Measurements from ENCODE around the gene SRL. TPM values are rescaled to one million over a fixed set of nuclear protein-coding genes. Genes with fewer than 3 reads are reported as not detected.

SRL gene
- total RNA-seq, 1 donor from 2014 or later: 27.8 TPM

- no peak for DNase-seq
These were observed 41.1 kb downstream of the SRL start for GRCh38 chr16:4200781-4201137.

- DNase-seq: no peak
These were observed 41.7 kb downstream of the SRL start for GRCh38 chr16:4200000-4200780.

GRCh38 chr16:4198816-4199215 is 43.1 kb downstream of the SRL start:
- DNase-seq: no peak

- no peak for DNase-seq
These were observed 47.2 kb downstream of the SRL start for GRCh38 chr16:4194661-4195060.

DNA sequence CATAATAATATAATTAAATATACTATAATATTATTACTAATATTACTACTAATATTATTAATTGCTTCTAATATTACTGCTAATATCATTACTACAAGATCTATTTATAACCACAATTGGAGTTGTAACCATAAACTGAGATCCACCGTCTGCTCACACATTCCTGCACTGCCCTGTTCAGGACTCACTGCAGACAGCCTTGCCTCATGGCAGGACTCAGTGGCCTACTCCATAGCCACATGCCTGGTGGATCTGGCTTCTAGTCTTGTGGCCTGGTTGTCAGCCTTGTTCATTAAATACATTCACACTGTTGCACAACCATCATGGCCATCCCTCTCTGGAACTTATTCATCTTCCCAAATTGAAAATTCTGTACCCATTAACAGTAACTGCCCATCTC is 48.0 kb downstream of the SRL start:
- no peak for DNase-seq

GRCh38 chr16:4192206-4192605 is 49.7 kb downstream of the SRL start:
- DNase-seq: no peak

GRCh38 chr16:4190712-4191333 is 51.1 kb downstream of the SRL start:
- no peak for DNase-seq

DNA sequence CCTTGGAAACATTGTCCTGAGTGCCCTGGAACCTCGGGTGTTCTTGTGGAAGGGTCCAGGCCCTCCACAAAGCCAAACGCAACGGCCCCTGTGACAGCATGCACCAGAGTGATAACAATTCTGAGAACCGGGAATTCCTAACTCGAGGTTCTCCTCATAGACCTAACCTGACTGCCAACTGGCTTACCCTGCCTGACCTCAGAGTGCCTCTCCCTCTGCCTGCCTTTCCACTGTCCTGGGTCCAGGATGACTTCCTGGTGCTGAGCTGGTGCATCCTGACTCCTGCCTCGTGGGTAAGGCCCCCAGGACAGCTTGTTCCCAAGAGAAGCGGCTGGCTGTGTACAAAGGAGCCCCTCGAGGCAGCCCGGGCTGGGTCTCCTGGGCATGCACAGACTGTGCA is 51.8 kb downstream of the SRL start:
- no peak for DNase-seq

GRCh38 chr16:4184038-4184702 is 57.7 kb downstream of the SRL start:
- no peak for DNase-seq

DNA sequence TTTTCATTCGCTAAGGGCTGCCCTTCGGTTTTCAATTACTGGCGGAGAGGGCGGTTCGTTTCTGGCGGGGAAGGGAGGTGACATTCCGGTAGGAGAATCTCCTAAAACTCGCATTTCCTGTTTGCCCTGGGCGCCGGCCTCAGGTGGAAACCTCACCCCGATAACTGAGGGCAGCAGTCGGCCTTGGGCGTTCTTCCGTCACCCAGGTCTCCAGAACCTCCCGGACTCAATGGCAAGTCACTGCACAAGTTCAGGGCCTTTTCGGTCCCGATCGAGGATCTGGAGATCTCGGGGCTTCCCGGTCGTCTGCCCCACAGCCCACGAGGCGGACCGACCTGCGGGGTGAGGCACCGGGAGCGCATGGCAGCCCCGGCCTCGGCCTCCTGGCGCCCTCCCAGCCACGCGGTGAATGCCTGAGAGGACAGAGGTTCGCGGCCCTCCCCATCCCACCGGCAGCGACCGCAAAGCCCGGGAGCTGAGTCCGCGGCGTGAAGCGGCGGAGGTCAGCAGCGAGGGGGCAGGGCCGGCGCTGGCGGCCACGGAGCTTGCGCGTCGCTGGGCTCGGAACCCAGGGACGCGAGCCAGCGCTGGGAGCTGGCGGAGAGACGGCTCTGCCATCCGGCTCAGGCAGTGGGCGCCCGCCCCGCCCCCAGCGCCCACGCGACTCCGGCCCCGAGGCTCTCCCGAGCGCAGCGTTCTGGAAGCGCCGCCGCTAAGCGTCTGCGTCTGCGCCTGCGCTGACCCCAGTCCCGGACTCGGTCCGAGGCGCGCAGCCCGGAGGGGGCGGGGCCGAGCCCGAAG is 58.4 kb downstream of the SRL start:
- DNase-seq: peak; percentile 88

DNA sequence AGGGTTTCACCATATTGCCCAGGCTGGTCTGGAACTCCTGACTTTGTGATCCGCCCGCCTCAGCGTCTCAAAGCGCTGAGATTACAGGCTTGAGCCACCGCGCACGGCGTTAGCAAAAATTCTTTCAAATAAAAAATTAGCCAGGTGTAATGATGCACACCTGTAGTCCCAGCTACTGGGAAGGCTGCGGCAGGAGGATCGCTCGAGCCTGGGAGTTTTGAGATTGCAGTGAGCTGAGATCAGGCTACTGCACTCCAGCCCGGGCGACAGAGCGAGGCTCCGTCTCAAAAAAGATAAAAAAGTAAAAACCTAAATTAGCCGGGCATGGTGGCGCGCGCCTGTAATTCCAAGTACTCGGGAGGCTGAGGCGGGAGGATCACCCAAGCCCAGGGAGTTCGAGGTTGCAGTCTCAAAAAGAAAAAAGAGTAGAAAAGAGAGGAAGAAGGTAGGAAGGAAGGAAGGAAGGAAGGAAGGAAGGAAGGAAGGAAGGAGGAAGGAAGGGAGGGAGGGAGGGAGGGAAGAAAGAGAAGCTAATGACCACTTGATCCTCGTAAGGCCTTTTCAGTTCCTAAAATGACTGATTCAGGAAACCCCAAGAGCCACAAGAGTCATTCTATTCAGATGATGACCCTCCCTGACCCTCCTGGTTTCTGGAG is 59.2 kb downstream of the SRL start:
- DNase-seq: no peak

GRCh38 chr16:4180511-4180910 is 61.4 kb downstream of the SRL start:
- no peak for DNase-seq

- no peak for DNase-seq
These were observed 62.1 kb downstream of the SRL start for GRCh38 chr16:4179763-4180260.

GRCh38 chr16:4179020-4179419 is 62.9 kb downstream of the SRL start:
- no peak for DNase-seq

- no peak for DNase-seq
These were observed 63.3 kb downstream of the SRL start for GRCh38 chr16:4178468-4179010.

DNA sequence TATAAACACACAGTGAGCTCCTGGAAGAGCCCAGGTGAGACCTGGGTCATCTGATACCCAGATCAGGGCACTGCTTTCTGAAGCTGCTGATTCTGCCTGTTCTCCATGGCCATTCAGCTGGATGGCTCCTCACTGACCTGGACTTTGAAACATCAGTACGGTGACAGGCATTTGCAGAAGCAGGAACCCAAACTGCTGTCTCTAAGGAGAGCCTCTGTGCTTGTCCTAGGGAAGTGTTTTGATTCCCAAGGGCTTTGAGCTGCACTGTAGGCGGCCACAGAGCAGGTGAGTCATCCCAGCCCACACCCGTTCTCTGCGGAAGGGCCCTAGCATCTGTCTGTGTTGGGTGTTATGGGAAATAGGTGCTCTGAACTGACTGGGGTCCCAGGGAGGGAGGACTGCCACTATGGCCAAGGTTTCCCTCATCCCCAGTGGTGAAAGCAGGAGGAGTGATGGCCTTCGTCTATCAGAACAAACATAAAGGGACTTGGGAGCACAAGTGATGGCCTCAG is 64.9 kb downstream of the SRL start:
- no peak for DNase-seq

DNA sequence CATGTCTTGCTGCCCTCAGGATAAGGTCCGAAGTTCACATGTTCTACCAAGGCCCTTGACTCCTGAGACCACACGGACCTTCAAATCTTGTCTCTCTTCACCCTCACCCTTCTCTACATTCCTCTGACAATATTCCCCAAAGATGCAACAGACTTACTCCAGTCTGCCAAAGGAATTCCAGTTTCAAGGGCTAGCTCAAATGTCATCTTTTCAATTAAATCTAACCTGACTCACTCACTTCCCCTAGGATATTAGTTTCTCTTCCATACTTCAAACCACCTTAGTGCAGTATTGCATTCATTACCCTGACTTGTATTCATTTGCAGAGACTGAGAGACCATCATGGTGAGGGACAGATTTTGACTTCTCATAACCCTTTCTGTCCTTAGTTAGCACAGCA is 66.0 kb downstream of the SRL start:
- DNase-seq: no peak

DNA sequence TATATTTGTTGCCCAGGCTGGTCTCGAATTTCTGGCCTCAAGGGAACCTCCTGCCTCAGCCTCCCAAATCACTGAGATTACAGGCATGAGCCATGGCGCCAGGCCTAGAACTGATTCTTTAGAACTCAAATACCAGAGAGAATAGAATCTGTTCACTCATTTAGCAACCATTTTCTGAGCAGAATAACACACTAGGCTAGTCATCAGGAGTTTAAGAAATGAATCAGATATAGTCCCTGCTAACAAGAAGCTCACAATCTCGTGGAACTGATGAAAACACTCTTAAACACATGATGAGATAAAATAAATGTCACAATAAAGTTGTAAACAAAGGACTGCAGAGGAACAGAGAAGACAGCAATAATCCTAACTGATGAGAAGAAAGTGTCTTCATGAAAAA is 69.8 kb downstream of the SRL start:
- no peak for DNase-seq

GRCh38 chr16:4169415-4169814 is 72.5 kb downstream of the SRL start:
- DNase-seq: no peak

GRCh38 chr16:4166821-4167220 is 75.1 kb downstream of the SRL start:
- DNase-seq: no peak

DNA sequence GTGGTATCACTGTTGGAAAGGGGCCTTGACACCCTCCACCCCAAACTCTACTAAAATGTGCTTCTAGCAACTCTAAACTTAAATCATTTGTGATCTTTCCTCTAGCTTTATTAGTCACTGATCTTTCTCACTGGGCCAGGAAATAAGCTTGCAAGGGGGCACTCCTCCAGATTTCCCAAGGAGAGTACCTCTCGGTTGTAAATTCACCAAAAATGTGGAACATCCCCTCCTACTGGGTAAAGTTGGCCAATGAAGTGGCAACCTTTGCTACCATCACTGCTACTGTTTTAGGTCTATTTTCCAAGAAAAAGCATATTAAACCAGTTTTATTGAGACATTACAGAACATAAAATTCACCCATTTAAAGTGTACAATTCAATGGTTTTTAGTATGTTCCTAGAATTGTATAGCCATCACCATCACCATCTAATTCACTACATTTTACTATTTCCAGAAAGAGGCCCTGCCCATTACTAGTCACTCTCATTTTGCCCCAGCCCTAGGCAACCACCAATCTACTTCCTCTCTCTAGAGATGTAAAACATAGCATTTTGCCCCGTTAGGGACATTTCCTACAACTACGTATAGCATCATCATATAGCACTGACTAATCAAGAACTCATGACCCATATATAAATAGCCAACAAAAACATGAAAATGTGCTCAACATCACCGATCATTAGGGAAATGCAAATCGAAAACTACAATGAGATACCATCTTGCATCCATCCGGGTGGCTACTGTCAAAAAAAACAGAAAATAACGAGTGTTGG is 81.0 kb downstream of the SRL start:
- DNase-seq: no peak

Measured in skin of body (tissue), 2 donors.